Activated CD8-positive, alpha-beta memory T cell treated with anti-CD3 and anti-CD28 coated beads, Interleukin-2, amount 50 U/mL, for 1 hour (primary cell): ENCODE results near the gene ADGRB2.

Source experiments
- DNase-seq: peaks from one replicate; pipeline ENCODE4 v3.0.0-alpha.2; 2020; ENCODE audit errors: extremely low read depth

Gene ADGRB2

GRCh38 chr1:31781756-31782371 lies 17.7 kb upstream of the ADGRB2 start:
- no peak for DNase-seq

- DNase-seq = no peak
Measured at GRCh38 chr1:31781138-31781755, 17.1 kb upstream of the ADGRB2 start.

GRCh38 chr1:31780632-31781031 lies 16.5 kb upstream of the ADGRB2 start:
- no peak for DNase-seq

GRCh38 chr1:31779687-31780086 lies 15.5 kb upstream of the ADGRB2 start:
- DNase-seq = no peak

- DNase-seq = no peak
Measured at GRCh38 chr1:31778763-31779488, 14.8 kb upstream of the ADGRB2 start.

GRCh38 chr1:31776516-31776915 lies 12.4 kb upstream of the ADGRB2 start:
- DNase-seq = no peak

- DNase-seq = no peak
Measured at GRCh38 chr1:31776032-31776431, 11.9 kb upstream of the ADGRB2 start.

GRCh38 chr1:31775210-31775999 lies 11.3 kb upstream of the ADGRB2 start:
- no peak for DNase-seq

- DNase-seq = no peak
Measured at GRCh38 chr1:31774495-31774894, 10.4 kb upstream of the ADGRB2 start.

GRCh38 chr1:31773861-31774260 lies 9.7 kb upstream of the ADGRB2 start:
- DNase-seq = no peak

GRCh38 chr1:31772669-31773248 lies 8.6 kb upstream of the ADGRB2 start:
- DNase-seq = no peak

GRCh38 chr1:31771891-31772668 lies 7.9 kb upstream of the ADGRB2 start:
- no peak for DNase-seq

GRCh38 chr1:31769720-31770390 lies 5.7 kb upstream of the ADGRB2 start:
- DNase-seq = no peak

- DNase-seq = no peak
Measured at GRCh38 chr1:31768939-31769704, 5.0 kb upstream of the ADGRB2 start.

GRCh38 chr1:31768407-31768907 lies 4.3 kb upstream of the ADGRB2 start:
- DNase-seq = no peak

- no peak for DNase-seq
Measured at GRCh38 chr1:31767225-31767624, 3.1 kb upstream of the ADGRB2 start.

- no peak for DNase-seq
Measured at GRCh38 chr1:31765516-31765915, 1.4 kb upstream of the ADGRB2 start.

GRCh38 chr1:31765041-31765467 lies 914 bp upstream of the ADGRB2 start:
- DNase-seq = no peak

- no peak for DNase-seq
Measured at GRCh38 chr1:31763671-31764311, 349 bp downstream of the ADGRB2 start.
